Renal pelvis (tissue), 4 donors: Measurements from ENCODE around the gene COL12A1. TPM values are rescaled to one million over a fixed set of nuclear protein-coding genes. Genes with fewer than 3 reads are reported as not detected.

Experiments used
- DNase-seq: peaks from one replicate; pipeline ENCODE4 v3.0.0-alpha.2; 2013
- polyA plus RNA-seq, 3 donors: library from polyadenylated mRNA; unstranded; fragments of 120-200 nt; gene quantifications; one replicate each; pipeline ENCODE4 v1.2.1, GENCODE V29; 2013; ENCODE audit not compliant: insufficient read length in 3 of 3

Gene COL12A1
- polyA plus RNA-seq, 3 donors, result 54.9 to 74.1 (median 68.6) TPM

DNA sequence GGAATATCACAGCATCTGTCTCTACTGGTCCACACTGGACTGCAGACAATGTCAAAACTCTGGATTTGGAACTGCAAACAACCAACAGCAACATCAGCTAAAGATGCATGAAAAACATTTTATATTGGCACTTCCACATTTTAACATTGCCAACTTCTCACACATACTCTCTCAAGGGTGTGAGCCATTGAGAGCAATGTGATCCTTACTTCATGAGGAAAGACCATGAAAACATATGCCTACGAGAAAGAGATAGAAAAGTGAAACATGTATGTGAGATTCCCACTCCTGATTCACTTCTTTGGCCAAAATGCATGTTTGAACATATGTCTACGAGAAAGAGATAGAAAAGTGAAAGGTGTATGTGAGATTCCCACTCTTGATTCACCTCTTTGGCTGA, 99.4 kb downstream of the COL12A1 start:
- DNase-seq, result no peak

DNA sequence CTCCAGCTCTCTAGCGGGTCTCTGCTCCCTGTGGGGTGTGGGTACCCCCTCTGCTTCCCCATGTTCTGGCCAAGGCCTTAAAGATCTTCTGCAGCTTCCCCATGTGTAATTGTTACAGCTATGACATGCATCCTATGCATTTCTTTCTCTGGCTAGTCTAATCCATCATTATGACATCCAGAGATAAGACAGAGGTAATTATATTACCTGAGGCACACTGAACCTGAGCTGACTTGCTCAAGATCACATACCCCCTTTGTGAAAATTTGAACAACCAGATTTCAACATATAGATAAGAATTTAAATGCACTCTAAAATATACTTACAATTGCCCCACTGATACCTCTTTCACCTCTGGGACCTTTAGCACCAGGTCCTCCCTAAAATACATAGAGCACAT, 102.4 kb downstream of the COL12A1 start:
- DNase-seq, result no peak

DNA sequence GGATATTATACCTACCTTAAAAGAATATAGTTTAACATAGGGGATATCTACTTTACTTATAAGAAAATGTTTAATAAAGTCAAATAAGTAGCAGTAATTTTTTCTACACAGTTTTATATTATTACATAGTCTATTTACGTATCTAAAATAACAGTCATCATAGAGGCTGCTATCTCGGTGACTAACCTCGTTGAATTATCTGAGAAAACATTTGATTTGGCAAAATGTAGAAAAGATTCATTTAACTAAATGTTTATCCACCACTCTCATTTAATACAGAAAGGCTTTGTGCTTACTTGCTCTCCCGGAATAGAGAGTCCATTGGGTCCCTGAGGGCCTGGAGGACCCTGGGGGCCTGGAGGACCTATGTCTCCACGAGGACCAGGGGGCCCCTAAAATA, 103.6 kb downstream of the COL12A1 start:
- no peak for DNase-seq

DNA sequence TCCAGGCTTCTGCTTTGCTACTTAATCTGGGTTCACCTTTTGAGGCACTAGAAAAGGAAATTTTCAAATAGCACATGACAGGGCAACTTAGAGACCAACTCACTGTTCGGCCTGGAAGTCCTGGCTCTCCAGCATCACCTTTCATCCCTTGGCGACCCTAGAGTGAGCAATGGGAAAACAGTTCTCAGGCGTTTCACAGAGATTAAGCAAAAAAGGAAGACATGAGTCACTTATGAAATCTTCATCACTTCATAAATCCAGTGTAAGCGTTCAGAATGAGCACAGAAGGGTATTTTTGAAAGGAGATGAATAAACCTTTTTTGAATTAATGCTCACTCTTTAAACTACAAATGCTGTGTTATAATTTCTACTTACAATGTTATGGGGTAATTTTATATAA, 104.0 kb downstream of the COL12A1 start:
- no peak for DNase-seq

DNA sequence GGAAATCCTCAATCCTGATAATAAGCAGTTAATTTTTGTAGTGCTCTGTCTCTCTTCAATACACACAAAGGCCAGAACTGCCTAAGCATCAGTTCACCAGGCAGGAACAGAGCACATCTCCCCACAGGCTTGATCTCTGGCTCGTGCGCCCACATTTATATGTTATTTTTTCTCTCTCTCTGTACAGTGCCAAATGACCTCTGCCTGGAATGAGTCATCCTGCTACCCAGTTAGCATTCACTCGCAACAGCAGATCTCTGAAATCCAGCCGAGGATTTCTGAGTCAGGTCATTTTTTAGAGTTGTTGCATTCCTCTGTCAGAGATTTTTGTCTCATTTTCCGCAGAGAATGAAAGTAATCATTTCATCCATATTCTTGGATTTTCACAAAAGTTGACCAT, 107.1 kb downstream of the COL12A1 start:
- no peak for DNase-seq

DNA sequence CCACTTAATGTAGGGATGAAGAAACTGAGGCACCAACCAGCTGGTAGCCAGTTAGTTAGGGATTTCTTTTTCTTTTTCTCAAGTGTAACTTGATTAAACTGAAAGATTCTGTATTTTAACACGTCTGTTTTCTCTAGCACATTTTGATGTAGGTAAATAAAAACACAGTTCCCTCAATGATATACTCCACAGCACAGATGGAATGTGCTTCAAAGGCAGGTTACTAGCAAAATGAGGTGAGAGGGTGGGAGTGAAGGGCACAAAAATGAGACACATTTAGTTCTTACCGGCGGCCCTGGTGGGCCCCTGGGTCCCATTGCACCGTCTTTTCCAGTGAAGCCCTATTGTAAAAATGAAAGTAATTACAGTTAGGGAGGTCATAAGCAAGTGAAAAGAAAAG, 108.9 kb downstream of the COL12A1 start:
- no peak for DNase-seq

DNA sequence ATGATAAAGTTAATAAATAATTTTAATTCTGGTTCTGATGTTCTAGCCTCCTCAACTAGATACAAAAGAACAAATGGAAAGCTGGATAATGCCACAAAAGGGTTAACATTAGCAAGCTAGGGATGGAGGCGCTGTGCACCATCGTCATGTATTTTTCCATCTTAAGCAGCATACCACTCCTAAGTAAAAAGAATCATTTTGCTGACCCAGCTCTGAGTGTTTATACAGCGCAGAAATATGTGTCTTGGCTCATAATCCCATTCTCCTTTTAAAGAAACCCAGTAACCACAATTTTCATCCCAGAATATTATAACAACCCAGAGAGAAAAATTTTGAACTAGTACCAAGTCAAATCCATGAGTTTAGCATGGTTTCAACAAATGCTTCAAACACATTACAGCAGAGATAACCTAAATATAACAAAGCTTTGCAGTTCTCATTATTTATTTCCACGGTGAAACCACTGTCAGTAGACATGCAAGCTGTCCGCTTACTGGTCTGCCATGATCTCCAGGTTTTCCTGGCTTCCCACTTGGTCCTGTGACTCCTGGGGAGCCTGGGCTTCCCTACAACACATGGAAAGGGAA, 111.1 kb downstream of the COL12A1 start:
- no peak for DNase-seq

DNA sequence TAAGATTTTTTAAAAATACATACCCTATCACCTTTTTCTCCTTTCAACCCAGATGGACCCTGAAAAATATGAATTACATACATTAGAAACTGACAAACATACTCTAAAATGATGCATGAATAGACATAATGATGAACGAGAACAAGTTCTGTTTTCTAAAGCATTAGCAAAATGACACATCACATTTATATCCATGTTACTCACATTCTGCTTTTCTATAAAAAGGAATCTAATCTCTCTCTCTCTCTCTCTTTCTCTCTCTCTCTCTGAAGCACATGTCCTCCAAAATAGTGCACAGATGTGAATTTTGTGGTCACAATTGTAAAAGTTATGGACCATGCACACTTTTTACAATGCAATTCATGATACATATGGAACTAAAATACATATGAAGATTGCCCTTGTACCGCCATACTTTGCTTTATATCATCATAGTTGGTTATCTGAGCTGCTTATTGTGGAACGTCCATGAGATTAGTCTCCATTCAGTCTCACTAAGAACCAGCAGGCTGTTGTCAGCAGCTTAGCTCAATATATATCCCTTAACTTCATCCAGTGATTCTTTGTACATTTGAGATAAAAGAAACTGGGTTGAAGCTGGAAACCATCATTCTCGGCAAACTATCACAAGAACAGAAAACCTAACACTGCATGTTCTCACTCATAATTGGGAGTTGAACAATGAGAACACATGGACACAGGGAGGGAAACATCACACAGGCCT, 114.2 kb downstream of the COL12A1 start:
- DNase-seq, result no peak

DNA sequence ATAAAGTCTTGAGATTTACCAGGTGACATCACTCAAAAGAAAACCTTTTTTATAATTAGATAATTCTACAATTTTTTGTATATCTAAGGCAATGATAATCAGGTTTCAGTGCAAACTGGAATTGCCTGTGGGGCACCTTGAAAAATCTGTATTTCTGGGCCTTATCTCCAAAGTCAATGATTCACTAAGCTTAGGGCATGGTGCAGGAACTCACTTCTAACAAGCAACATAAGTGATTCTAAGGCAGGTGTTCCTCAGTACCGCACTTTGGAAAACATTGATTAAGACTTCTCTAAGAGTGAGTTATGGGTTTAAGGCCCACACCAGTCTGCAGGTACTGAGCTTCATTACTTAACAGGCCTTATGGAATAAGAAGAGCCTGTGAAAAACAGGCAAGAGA, 115.3 kb downstream of the COL12A1 start:
- DNase-seq, result no peak

DNA sequence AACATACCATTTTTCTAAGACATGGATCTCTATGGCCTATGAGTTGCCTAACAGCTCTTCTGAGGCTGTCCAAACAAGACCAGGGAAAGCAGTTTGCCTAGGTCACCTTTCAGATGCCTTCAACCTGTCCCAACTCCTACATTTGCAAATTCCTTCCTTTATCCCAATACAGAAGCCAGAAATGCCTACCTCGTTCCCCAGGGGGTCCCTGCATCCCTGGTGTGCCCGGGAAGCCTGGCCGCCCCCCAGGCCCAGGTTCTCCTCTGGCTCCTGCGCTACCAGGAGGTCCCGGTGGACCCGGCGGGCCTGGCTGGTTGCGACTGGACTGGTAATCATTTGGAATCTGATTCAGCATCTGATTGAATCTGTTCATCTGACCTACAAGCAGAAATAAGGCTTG, 115.9 kb downstream of the COL12A1 start:
- no peak for DNase-seq

DNA sequence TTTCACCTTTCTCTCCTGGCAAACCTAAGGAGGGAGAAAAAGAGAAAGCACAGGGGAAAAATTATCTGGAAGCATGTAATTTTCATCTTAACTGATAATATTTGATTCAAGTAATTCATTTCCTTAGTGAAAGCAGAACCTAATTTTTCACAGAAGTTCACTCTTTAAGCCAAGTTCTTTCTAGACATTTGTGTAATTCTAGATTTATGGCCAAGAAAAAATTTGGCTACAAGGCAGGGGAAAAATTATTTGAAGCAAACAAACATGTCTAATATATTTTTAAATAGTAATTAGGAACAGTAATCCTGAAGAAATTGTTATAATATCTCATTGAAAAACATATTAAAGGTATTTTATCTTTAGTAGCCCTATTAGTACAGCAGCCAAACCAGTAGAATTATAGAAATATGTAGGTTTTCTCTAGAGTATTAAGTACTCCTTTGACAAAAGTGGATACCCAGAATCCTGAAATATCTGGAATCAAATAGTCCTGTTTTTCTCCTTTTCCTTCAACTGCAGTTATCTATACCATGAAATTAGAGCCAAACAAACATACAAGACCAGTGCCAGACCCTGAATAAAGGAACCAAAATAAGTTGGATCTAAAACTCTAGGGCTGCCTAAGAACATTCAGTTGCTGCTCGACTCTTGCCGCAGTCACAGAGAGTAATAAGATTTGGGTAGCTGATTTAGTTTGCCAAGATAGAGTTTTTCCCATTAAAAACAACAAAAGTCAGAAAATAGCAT, 116.5 kb downstream of the COL12A1 start:
- no peak for DNase-seq

DNA sequence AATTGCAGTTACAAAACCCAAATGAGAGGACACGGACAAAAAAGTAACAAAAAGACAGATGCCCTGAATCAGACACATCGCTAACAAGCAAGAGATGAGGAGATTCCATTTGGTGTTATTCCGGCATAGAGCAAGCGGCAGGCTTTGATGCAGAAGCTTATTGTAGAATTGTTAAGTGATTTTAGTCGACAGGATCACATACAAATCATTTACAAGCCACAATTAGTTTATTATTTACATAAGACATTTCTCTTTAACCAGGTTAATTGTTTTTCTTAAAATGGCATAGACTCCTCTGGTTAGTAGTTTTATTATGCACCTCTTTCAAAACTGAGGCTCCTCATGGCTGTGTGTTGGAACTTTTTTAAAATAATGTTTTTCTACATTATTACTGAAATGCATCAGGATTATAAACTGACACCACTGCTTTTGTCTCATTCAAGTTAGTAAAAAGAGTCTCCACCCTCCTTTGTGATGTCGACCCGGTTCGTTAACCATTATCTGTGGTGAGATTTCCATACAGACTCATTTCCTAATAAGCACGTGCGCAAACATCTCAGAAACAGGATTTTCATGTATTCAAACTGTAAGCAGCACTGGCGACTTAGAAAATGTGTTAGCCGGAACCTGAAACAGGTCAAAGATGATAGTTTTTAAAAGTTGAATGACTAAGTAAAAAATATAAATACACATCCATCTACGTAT, 119.8 kb downstream of the COL12A1 start:
- DNase-seq, result no peak

DNA sequence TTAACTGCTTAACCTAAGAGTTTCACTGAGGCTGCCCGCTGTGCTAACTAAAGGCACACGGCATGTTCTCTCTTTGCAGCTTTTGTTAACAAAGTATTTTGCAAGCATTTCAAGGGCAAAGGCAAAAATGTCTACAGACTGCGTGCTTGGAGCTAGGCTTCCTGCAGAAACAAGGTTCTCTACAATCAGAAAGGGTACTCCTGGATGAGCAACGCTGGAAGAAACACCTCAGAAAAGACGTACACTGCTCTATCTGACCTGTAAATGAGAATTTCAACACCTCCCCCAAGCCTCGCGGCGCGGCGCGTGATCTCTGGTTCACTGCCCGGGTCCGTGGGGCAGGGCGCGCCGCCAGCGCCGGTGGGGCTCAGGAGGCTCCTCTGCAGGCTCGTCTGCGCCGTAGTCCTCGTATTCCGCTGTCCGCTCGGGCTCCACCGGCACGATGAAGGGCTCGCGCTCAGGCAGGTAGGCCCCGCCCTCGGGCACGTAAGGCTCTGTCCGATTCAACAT, 120.9 kb downstream of the COL12A1 start:
- DNase-seq, result no peak

DNA sequence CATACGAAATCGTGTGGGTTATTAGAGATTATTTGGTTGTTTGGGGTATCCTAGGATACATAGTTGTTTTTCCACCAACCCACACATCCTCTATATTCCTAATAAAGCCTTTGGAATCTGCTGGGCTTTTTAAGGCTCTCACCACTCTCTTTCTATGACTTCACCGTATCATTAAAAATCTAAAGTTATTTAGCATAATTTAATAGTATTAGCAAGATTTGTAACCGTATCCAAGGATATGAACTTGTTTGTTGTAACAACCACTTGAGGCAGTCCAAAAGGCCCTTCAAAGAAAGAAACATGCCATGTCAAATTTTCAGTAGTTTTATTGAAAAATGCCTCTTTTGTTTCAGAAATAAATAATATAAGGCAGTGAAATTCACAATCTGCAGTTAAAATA, 121.8 kb downstream of the COL12A1 start:
- DNase-seq, result no peak

DNA sequence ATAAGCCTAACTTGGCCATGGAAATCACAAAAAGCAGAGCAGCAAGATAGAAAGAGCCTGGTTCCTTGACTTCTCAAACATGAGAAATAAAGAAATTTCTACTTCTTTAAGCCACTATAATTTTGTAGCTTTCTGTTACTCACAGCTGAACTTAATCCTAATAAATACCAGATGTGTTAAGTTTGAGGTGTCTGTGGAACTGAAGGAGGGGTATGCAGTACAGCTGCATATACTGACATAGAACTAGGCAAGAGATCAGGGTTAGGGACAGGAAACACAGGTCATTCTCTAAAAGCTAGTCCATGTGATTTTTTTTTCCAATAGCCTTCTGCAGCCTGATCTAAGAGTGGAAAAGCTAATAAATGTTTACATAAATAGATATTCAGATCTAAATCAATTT, 123.9 kb downstream of the COL12A1 start:
- no peak for DNase-seq

DNA sequence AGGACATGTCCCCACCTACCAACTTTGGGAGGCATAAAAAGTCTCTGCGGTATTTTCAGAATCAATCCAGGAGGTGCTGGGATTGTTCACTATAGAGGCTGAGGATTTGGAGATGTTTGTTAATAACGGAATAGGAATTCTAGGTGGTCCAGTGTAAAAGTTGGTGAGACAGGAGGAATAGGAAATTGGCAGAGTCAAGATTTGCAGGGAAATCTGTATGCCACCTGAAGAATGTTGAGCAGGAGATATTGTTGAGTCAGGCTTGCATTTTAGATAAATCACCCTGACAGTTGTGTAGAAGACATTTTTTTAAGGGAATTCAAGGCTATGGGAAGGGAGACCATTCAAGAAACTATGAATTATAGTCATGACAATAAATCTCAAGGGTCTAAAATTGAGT, 124.8 kb downstream of the COL12A1 start:
- DNase-seq, result no peak

DNA sequence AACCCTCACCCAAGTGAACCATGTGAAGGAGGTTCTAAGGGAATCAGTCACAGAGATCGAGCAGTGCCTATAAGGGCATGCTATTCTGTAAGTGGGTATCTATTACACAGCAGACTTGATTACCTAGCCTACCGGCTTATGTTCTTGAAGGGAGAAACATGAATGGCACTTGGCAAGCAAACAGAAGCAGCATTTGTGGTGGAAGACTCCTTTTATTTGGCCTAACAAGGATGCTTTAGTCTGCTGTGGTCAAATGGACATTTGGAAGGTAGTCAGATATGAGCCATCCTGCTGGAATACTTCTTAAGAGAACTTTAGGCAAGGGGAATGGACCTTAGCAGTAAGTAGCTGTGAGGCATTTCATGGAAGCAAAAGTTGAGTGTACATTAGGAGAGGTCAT, 126.3 kb downstream of the COL12A1 start:
- no peak for DNase-seq

DNA sequence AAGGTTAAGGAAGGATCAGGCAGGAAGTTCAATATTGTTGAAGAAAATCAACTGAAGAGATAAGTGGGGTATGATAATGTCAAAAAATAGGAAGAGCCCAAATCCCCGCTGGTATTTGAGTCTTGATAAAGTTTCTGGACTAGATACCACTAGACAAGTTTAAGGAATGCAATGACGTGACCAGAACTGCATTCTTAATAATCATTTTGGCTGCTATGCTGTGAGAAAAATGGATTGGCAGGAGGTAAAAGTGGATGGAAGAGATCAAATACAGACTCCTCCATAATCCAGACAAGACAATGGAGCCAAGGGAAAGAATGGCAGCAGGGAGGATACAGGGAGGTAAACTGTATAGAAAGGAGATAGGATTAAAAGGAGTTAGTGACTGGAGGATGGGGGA, 128.2 kb downstream of the COL12A1 start:
- no peak for DNase-seq

DNA sequence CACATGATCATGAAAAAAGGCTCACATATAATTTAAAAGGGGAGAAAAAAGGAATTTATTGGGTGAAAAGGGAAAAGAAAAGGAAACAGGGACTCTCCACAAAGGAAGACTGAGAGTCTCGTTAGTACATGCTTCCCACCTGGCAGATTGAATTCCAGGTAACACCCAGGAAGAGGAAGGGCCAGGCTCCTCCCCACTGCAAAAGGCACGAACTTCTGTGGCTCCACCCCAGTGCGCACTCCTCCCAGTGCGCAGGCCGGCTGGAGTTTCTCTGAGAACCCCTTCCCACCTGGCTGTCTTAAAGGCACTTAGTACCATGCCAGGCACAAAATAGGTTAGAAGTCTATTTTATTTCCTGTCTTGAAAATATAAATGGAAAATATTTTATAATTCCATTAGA, 129.8 kb downstream of the COL12A1 start:
- no peak for DNase-seq

DNA sequence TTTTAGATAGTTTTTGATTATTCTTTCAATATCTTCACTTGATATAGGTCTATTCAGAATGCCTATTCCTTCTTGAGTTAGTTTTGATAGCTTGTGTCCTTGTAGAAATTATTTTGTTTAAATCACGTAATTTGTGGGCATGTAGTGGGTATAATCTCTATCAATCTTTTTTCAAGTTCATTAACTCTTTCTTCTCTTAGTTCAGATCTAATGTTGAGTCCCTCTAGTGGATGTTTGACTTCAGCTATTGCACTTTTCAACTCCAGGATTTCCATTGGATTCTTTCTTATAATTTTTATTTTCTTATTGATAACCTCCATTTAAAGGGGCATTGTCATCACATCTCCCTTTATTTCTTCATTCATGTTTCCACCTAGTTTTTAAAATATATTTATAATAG, 135.6 kb downstream of the COL12A1 start:
- DNase-seq, result no peak

DNA sequence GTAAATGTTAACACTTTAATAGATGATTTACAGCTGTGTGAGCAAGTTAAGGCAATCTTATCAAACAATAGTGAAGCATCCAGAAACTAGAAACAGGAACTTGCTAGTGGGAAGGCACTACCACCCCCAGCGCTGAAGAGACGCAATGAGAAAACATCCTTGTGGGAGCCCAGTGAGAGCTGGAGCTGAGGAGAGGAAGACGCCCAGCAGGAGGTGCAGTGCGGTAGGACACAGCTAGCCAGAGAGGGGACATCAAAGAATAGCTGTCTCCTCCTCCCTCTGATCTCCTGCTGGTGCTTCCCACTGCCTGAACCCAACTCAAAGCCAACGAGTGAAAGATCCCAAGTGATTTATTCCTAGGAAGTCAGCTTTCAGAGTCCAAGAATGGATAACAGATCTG, 140.3 kb downstream of the COL12A1 start:
- no peak for DNase-seq

DNA sequence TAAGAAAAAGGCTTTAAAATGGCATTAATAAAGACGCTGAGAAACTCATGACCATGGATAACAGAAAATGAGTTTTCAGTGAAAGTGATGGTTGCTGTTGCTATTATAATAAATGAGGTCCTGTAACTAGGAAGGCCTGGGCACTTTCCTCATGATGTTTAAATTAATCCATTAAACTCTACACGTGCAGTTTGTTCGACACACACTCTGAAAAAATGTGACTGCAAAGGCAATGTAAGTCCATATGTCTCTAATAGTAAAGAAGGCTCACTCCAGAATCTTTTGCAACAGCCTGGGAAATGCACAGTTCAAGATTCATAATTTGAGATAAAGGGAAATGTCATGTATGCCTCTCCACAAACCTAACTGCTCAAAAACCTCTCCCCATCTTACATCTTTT, 153.4 kb downstream of the COL12A1 start:
- no peak for DNase-seq

DNA sequence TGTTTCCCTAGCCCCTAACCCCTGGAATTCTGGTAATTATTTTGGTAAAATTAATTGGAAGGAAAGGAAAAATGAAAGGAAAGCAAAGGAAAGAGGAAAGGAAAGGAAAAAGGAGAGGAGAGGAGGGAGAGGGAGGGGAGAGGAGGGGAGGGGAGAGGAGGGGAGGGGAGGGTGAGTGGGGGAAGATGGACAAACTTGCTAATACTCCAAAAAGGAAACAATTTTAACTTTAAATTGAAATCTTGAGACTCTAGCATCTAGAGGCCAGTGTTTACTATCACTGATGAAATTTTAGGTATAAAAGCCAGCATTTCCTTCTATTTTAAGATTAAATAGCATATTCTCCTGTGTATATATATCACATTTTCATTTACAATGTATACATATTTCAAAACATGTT, 156.5 kb downstream of the COL12A1 start:
- no peak for DNase-seq
